ENCODE measurements around the gene TBC1D14.

- TF ChIP-seq CTCF (conservative IDR thresholded peaks at IDR 0.05; ENCODE audit: low read depth, low read length) (no peak), EZH2 (IDR thresholded peaks at IDR 0.05; ENCODE audit: borderline replicate concordance, low read depth, low read length, poor library complexity, severe bottlenecking) (no peak)
These were observed 28.9 kb upstream of the TBC1D14 start for GRCh38 chr4:6880691-6881090.
